IMR-90 (cell line): Measurements from ENCODE around the gene OR1K1. TPM values are rescaled to one million over a fixed set of nuclear protein-coding genes. Genes with fewer than 3 reads are reported as not detected.

Experiments
- ATAC-seq: fragments of 200-7000 bp; cut with Tn5 transposase; 2 replicates; pipeline ENCODE4 v1.9.1; 2020; ENCODE audit warnings: low read depth, mild to moderate bottlenecking, moderate library complexity
- BruUV-seq: library from RNA; stranded (reverse); fragments of 400-500 nt; replicated peaks from 2 replicates; lab custom pipeline; 2021; lab: Mats Ljungman, UMichigan
- CTCF ChIA-PET: fragments of 300-600 bp; formaldehyde crosslinking; extraction: SDS; loops from one replicate; lab custom pipeline; 2021; ENCODE audit warnings: antibody characterized with exemption; lab: Yijun Ruan, JAX
- POLR2A ChIA-PET: fragments of 300-600 bp; sonication (Branson Sonifier 250); formaldehyde crosslinking; loops from one replicate; lab custom pipeline; 2022; ENCODE audit warnings: antibody characterized with exemption; ENCODE audit not compliant: unreplicated experiment; lab: Charles Lee
- DNase-seq: peaks from one replicate; pipeline ENCODE4 v3.0.0; 2013
- H2AFZ ChIP-seq: replicated peaks from 2 replicates; pipeline ENCODE3; 2013; ENCODE audit warnings: low read length, mild to moderate bottlenecking; ENCODE audit not compliant: poor library complexity
- H2AK5ac ChIP-seq: 2 replicates; pipeline ENCODE4 v1.6.1; 2013; ENCODE audit warnings: low read depth, low read length, inconsistent platforms
- H2AK9ac ChIP-seq: replicated peaks from 2 replicates; pipeline ENCODE3; 2013; ENCODE audit warnings: mild to moderate bottlenecking, low read depth, low read length, moderate library complexity; ENCODE audit not compliant: poor library complexity
- H2BK120ac ChIP-seq: 2 replicates; pipeline ENCODE4 v1.6.1; 2013; ENCODE audit warnings: low read depth, low read length, inconsistent platforms
- H2BK15ac ChIP-seq: 3 replicates; pipeline ENCODE4 v1.6.1; 2013; ENCODE audit warnings: low read depth, low read length, inconsistent platforms
- H2BK20ac ChIP-seq: 2 replicates; pipeline ENCODE4 v1.6.1; 2013; ENCODE audit warnings: low read depth, mild to moderate bottlenecking, inconsistent platforms, low read length, moderate library complexity
- H2BK5ac ChIP-seq: 2 replicates; pipeline ENCODE4 v1.6.1; 2013; ENCODE audit warnings: mild to moderate bottlenecking, low read depth, low read length, inconsistent platforms; ENCODE audit not compliant: poor library complexity, severe bottlenecking
- H3K14ac ChIP-seq: replicated peaks from 2 replicates; pipeline ENCODE4 v1.6.1; 2013; ENCODE audit warnings: low read depth, low read length, inconsistent platforms
- H3K18ac ChIP-seq: 2 replicates; pipeline ENCODE4 v1.6.1; 2013; ENCODE audit warnings: low read depth, low read length, control low read depth
- H3K23ac ChIP-seq: 2 replicates; pipeline ENCODE4 v1.6.1; 2013; ENCODE audit warnings: low read depth, low read length, inconsistent platforms
- H3K27ac ChIP-seq: 2 replicates; pipeline ENCODE4 v1.5.1; 2013; ENCODE audit warnings: mild to moderate bottlenecking, control low read depth, low read length; ENCODE audit not compliant: insufficient read depth
- H3K27me3 ChIP-seq: 2 replicates; pipeline ENCODE4 v1.6.1; 2013; ENCODE audit warnings: low read length; ENCODE audit not compliant: control insufficient read depth, insufficient read depth
- H3K36me3 ChIP-seq: 2 replicates; pipeline ENCODE4 v1.6.1; 2013; ENCODE audit warnings: low read length, mixed read lengths; ENCODE audit not compliant: control insufficient read depth, insufficient read depth
- H3K4ac ChIP-seq: 2 replicates; pipeline ENCODE4 v1.6.1; 2013; ENCODE audit warnings: low read depth, low read length, inconsistent platforms
- H3K4me1 ChIP-seq: 2 replicates; pipeline ENCODE4 v1.6.1; 2013; ENCODE audit warnings: low read length, mixed read lengths; ENCODE audit not compliant: control insufficient read depth, insufficient read depth
- H3K4me2 ChIP-seq: 2 replicates; pipeline ENCODE4 v1.6.1; 2013; ENCODE audit warnings: low read depth, mild to moderate bottlenecking, control low read depth, low read length, moderate library complexity
- H3K4me3 ChIP-seq: 2 replicates; pipeline ENCODE4 v1.5.1; 2013; ENCODE audit warnings: low read depth, mild to moderate bottlenecking, control low read depth, low read length, moderate library complexity; ENCODE audit not compliant: insufficient read depth
- H3K56ac ChIP-seq: 2 replicates; pipeline ENCODE4 v1.6.1; 2013; ENCODE audit warnings: low read length, inconsistent platforms; ENCODE audit not compliant: insufficient read depth; ENCODE audit errors: extremely low read depth
- H3K79me1 ChIP-seq, 2 experiments: 2 replicates each; pipeline ENCODE4 v1.6.1; 2013; ENCODE audit warnings: low read length in 2 of 2, inconsistent platforms in 1 of 2, low read depth in 1 of 2
- H3K9ac ChIP-seq: 2 replicates; pipeline ENCODE4 v1.6.1; 2013; ENCODE audit warnings: low read depth, low read length, control low read depth
- H3K9me1 ChIP-seq: 2 replicates; pipeline ENCODE4 v1.6.1; 2013; ENCODE audit warnings: low read length, inconsistent platforms; ENCODE audit not compliant: insufficient read depth
- H3K9me3 ChIP-seq: 2 replicates; pipeline ENCODE4 v1.6.1; 2013; ENCODE audit warnings: low read length; ENCODE audit not compliant: control insufficient read depth, insufficient read depth
- H4K20me1 ChIP-seq: 2 replicates; pipeline ENCODE4 v1.6.1; 2013; ENCODE audit warnings: low read length, inconsistent platforms; ENCODE audit not compliant: insufficient read depth
- H4K5ac ChIP-seq: 2 replicates; pipeline ENCODE4 v1.6.1; 2013; ENCODE audit warnings: mild to moderate bottlenecking, low read depth, low read length, control low read depth
- H4K8ac ChIP-seq, 2 experiments: 2 replicates each; pipeline ENCODE4 v1.6.1; 2013; ENCODE audit warnings: low read depth in 2 of 2, low read length in 2 of 2, control low read depth in 1 of 2, inconsistent platforms in 1 of 2
- H4K91ac ChIP-seq: 2 replicates; pipeline ENCODE4 v1.6.1; 2013; ENCODE audit warnings: low read depth, low read length, inconsistent platforms; ENCODE audit not compliant: insufficient read depth
- BHLHE40 ChIP-seq: fragments of 150-350 bp; IDR thresholded peaks from 2 replicates; pipeline ENCODE4 v1.6.1; 2016; ENCODE audit warnings: mild to moderate bottlenecking, low read depth, low read length
- CEBPB ChIP-seq: IDR thresholded peaks from 2 replicates; pipeline ENCODE4 v1.6.1; 2012; ENCODE audit warnings: low read depth, low read length, improper control_type of control experiment
- CHD1 ChIP-seq: IDR thresholded peaks from 2 replicates; pipeline ENCODE4 v1.6.1; 2012; ENCODE audit warnings: low read depth, low read length, improper control_type of control experiment
- FOS ChIP-seq: fragments of 150-350 bp; IDR thresholded peaks from 2 replicates; pipeline ENCODE4 v1.6.1; 2016; ENCODE audit warnings: low read depth, low read length
- MAFK ChIP-seq: IDR thresholded peaks from 2 replicates; pipeline ENCODE4 v1.6.1; 2012; ENCODE audit warnings: low read depth, low read length, improper control_type of control experiment
- MXI1 ChIP-seq: IDR thresholded peaks from 2 replicates; pipeline ENCODE4 v1.6.1; 2012; ENCODE audit warnings: low read depth, mild to moderate bottlenecking, low read length, moderate library complexity, borderline replicate concordance
- NFE2L2 ChIP-seq: fragments of 150-350 bp; IDR thresholded peaks from 2 replicates; pipeline ENCODE4 v1.6.1; 2016; ENCODE audit warnings: low read depth, mild to moderate bottlenecking, low read length
- POLR2A ChIP-seq: IDR thresholded peaks from 2 replicates; pipeline ENCODE4 v1.6.1; 2012; ENCODE audit warnings: mild to moderate bottlenecking, low read depth, low read length
- RCOR1 ChIP-seq: IDR thresholded peaks from 2 replicates; pipeline ENCODE4 v1.6.1; 2012; ENCODE audit warnings: mild to moderate bottlenecking, low read length, improper control_type of control experiment; ENCODE audit not compliant: insufficient replicate concordance
- RFX5 ChIP-seq: IDR thresholded peaks from 2 replicates; pipeline ENCODE4 v1.8.0; 2012; ENCODE audit warnings: low read depth, mild to moderate bottlenecking, low read length, moderate library complexity
- SMC3 ChIP-seq: fragments of 150-350 bp; IDR thresholded peaks from 2 replicates; pipeline ENCODE4 v1.6.1; 2016; ENCODE audit warnings: low read depth, mild to moderate bottlenecking, antibody characterized with exemption, low read length, moderate library complexity
- WGBS, 2 experiments: methylation state at CpG; one replicate each; pipeline versions ENCODE4 v1.1.5 to v1.1.7; 2013; ENCODE audit warnings: missing lambda C conversion rate in 2 of 2; ENCODE audit not compliant: insufficient read length in 1 of 2; ENCODE audit errors: extremely low coverage in 2 of 2; 5-methylcytosine and 5-hydroxymethylcytosine counted together
- dilution Hi-C: fragments of 300-500 bp; cut with HindIII; formaldehyde crosslinking; loops from one replicate; pipeline ENCODE4 v1.14.3; 2018; ENCODE audit warnings: low sequenced_read_pairs; ENCODE audit not compliant: unreplicated experiment
- in situ Hi-C: fragments of 300-500 bp; cut with MboI; formaldehyde crosslinking; loops from 3 replicates; pipeline ENCODE4 v1.14.3; 2019; ENCODE audit warnings: low sequenced_read_pairs, inconsistent platforms, mixed read lengths
- intact Hi-C: fragments of 100-400 bp; cut with micrococcal nuclease; formaldehyde crosslinking; loops from 2 replicates; pipeline ENCODE4 v1.10.0; 2022
- polyA plus RNA-seq, 3 experiments: library from polyadenylated mRNA; depleted of rRNA; stranded (reverse); fragments of >200 nt; gene quantifications; 2 replicates each; pipeline ENCODE4 v1.2.3, GENCODE V29; 2012; ENCODE audit warnings: low replicate concordance in 1 of 3
- total RNA-seq: library from RNA; depleted of rRNA; stranded (reverse); fragments of >200 nt; gene quantifications from 2 replicates; pipeline ENCODE4 v1.2.3, GENCODE V29; 2012

Gene OR1K1
- total and polyA plus RNA-seq, 2 of the 4 experiments (the other 2 are of a cell fraction), result not detected

DNA sequence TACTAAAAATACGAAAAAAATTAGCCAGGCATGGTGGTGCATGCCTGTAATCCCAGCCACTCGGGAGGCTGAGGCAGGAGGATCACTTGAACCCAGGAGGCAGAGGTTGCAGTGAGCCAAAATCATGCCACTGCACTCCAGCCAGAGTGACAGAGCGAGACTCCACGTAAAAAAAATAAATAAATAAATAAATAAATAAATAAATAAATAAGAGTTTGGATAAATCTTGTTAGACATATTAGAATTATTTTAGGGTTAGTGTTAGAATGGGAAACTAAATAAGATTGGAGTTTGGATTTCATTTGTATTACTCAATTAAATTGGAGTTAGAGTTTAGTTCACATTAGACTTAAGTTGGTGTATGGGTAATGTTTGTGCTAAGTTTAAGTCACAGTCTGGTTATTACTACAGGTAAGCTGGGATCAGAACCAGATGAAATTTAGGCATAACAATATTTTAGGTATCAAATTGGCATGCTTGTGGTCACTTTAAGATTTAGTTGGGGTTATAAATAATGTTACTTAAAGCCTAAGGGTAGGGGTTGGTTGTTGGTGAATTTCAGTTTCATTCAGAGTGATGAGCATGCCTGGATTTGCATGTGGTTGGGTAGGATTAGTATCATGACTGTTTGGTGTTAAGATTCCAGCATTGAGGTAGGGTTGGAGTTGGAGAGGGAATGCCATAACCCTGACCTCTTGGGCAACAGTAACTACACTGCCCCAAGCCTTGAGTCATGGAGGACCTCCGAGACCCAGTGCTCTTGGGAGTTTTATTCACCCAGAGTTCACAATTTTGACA lies 7.9 kb upstream of the OR1K1 start:
- BruUV-seq, result no TSS peak
- no peaks in the 10 kb centered on the region for H3K4me1 ChIP-seq
- no peak overlapping the region for H3K23ac ChIP-seq
- intact Hi-C loops, result no loop called here
- H3K4ac ChIP-seq, result no peak overlapping the region
- CTCF ChIA-PET, result interaction anchor here (1.0 kb wide), 1 partner anchor 10 kb away, joined by 7 read pairs; no protein-coding TSS in a partner anchor
- H2AK5ac ChIP-seq, result no peak overlapping the region; the same call in 1 of the 2 replicates
- no peak overlapping the region for H3K27ac ChIP-seq
- no peak overlapping the region for H3K4me3 ChIP-seq
- dilution Hi-C loops, result no loop called here
- H2AK9ac ChIP-seq, result no peak overlapping the region
- H3K36me3 ChIP-seq, result no peaks in the 10 kb centered on the region
- H4K8ac ChIP-seq, result no peak overlapping the region
- H3K27me3 ChIP-seq, result no peaks in the 10 kb centered on the region
- H2AFZ ChIP-seq, result no peak overlapping the region
- 0 out of 3 replicates have a peak overlapping the region, but pooled peaks have one; percentile 79 for H2BK15ac ChIP-seq
- H3K14ac ChIP-seq, result no peak overlapping the region
- 80% methylated on average over 1 of the region's 5 CpGs; no CpG with 5 or more reads in 1 of the 2 experiments for WGBS, 2 experiments
- no peak overlapping the region for H3K4me2 ChIP-seq
- no peaks in the 10 kb centered on the region for H3K9me3 ChIP-seq
- ATAC-seq, result no peak
- TF ChIP-seq MXI1 (no peak), CEBPB (no peak), RCOR1 (no peak), CHD1 (no peak), MAFK (no peak), FOS (no peak), NFE2L2 (no peak), POLR2A (no peak), SMC3 (no peak), RFX5 (no peak), BHLHE40 (no peak)
- no peak overlapping the region for H4K5ac ChIP-seq
- H2BK120ac ChIP-seq, result peak overlapping the region; percentile 52; the same call in 1 of the 2 replicates
- DNase-seq, result no peak
- no peak overlapping the region for H3K18ac ChIP-seq
- H3K9ac ChIP-seq, result no peak overlapping the region
- no peaks in the 10 kb centered on the region for H3K79me1 ChIP-seq
- peaks cover 6% of the 10 kb centered on the region; the same call in 1 of the 2 replicates for H3K9me1 ChIP-seq
- POLR2A ChIA-PET, result no interaction called here
- no peak overlapping the region for H2BK20ac ChIP-seq
- no peak overlapping the region for H2BK5ac ChIP-seq
- no peak overlapping the region for H4K91ac ChIP-seq
- H4K20me1 ChIP-seq, result no peaks in the 10 kb centered on the region
- no peak overlapping the region for H3K56ac ChIP-seq
- in situ Hi-C loops, result no loop called here
